GM10266 (cell line): ENCODE data around the gene TRPV6.

ENCODE experiments used
- DNase-seq: peaks from one replicate; pipeline ENCODE4 v3.0.0; 2012; ENCODE audit errors: extremely low spot score
- CTCF ChIP-seq: IDR thresholded peaks from 2 replicates; pipeline ENCODE4 v1.5.1; 2012; ENCODE audit warnings: mild to moderate bottlenecking, low read depth; ENCODE audit not compliant: control insufficient read depth, insufficient read depth; ENCODE audit errors: missing control alignments

Gene TRPV6

GRCh38 chr7:142927949-142928348 lies 42.4 kb upstream of the TRPV6 start:
- DNase-seq, result no peak
- no peak for TF ChIP-seq CTCF

GRCh38 chr7:142927085-142927745 lies 41.7 kb upstream of the TRPV6 start:
- no peak for DNase-seq
- TF ChIP-seq CTCF, result no peak

- TF ChIP-seq CTCF, result no peak
- no peak for DNase-seq
Measured at GRCh38 chr7:142925413-142925812, 39.9 kb upstream of the TRPV6 start.

GRCh38 chr7:142923391-142923790 lies 37.8 kb upstream of the TRPV6 start:
- DNase-seq, result no peak
- TF ChIP-seq CTCF, result no peak

- no peak for DNase-seq
- no peak for TF ChIP-seq CTCF
Measured at GRCh38 chr7:142919656-142920055, 34.1 kb upstream of the TRPV6 start.

GRCh38 chr7:142918901-142919300 lies 33.4 kb upstream of the TRPV6 start:
- no peak for TF ChIP-seq CTCF
- no peak for DNase-seq

GRCh38 chr7:142917447-142917846 lies 31.9 kb upstream of the TRPV6 start:
- no peak for TF ChIP-seq CTCF
- no peak for DNase-seq
